Muscle layer of duodenum (tissue), 2 donors: Measurements from ENCODE around the gene APBB2.
A peak's percentile ranks its signal among the peaks of the same experiment; 100 is the strongest.
"Not testable (repeated sequence)": the region's sequence is repeated elsewhere in the genome, so short reads cannot be mapped to it uniquely, and the experiment has no call there.

Source experiments
- H3K27ac ChIP-seq: one replicate; pipeline ENCODE4 v1.7.0; 2013; ENCODE audit warnings: mild to moderate bottlenecking, low read length
- H3K27me3 ChIP-seq: one replicate; pipeline ENCODE4 v1.7.0; 2013; ENCODE audit warnings: low read depth, mild to moderate bottlenecking, control low read depth, low read length
- H3K36me3 ChIP-seq, 2 donors: one replicate each; pipeline ENCODE4 v1.7.0; 2013; ENCODE audit warnings: low read length in 2 of 2, control low read depth in 1 of 2, mild to moderate bottlenecking in 1 of 2; ENCODE audit not compliant: insufficient read depth in 2 of 2, control insufficient read depth in 1 of 2
- H3K4me1 ChIP-seq, 2 donors: one replicate each; pipeline ENCODE4 v1.7.0; 2013; ENCODE audit warnings: low read length in 2 of 2, mild to moderate bottlenecking in 2 of 2, control low read depth in 1 of 2, moderate library complexity in 1 of 2; ENCODE audit not compliant: insufficient read depth in 2 of 2, control insufficient read depth in 1 of 2
- H3K4me3 ChIP-seq, 2 donors: one replicate each; pipeline ENCODE4 v1.7.0; 2013; ENCODE audit warnings: low read length in 2 of 2, low read depth in 1 of 2, mild to moderate bottlenecking in 1 of 2
- H3K9me3 ChIP-seq, 2 donors: one replicate each; pipeline ENCODE4 v1.7.0; 2013; ENCODE audit warnings: low read length in 2 of 2, control low read depth in 1 of 2, mild to moderate bottlenecking in 1 of 2; ENCODE audit not compliant: control insufficient read depth in 1 of 2
- donor health status: healthy.

Gene APBB2

GRCh38 chr4:40908702-40909362 is 305.5 kb downstream of the APBB2 start:
- no peaks in the 10 kb centered on the region for H3K4me1 ChIP-seq
- H3K27me3 ChIP-seq = no peaks in the 10 kb centered on the region
- no peaks in the 10 kb centered on the region for H3K9me3 ChIP-seq
- no peak overlapping the region for H3K27ac ChIP-seq
- H3K36me3 ChIP-seq = no peaks in the 10 kb centered on the region
- H3K4me3 ChIP-seq = no peak overlapping the region

GRCh38 chr4:40908297-40908696 is 306.0 kb downstream of the APBB2 start:
- no peaks in the 10 kb centered on the region for H3K4me1 ChIP-seq
- no peaks in the 10 kb centered on the region for H3K9me3 ChIP-seq
- H3K4me3 ChIP-seq = no peak overlapping the region
- H3K36me3 ChIP-seq = no peaks in the 10 kb centered on the region
- H3K27ac ChIP-seq = no peak overlapping the region
- no peaks in the 10 kb centered on the region for H3K27me3 ChIP-seq

GRCh38 chr4:40905414-40905813 is 308.9 kb downstream of the APBB2 start:
- H3K4me3 ChIP-seq = no peak overlapping the region
- H3K27ac ChIP-seq = no peak overlapping the region
- no peaks in the 10 kb centered on the region for H3K9me3 ChIP-seq
- no peaks in the 10 kb centered on the region for H3K4me1 ChIP-seq
- H3K36me3 ChIP-seq = no peaks in the 10 kb centered on the region
- no peaks in the 10 kb centered on the region for H3K27me3 ChIP-seq

GRCh38 chr4:40900531-40900930 is 313.8 kb downstream of the APBB2 start:
- not testable (repeated sequence) for H3K4me1 ChIP-seq, H3K27me3 ChIP-seq, H3K36me3 ChIP-seq, H3K27ac ChIP-seq, H3K9me3 ChIP-seq, H3K4me3 ChIP-seq

- peak overlapping the region in 1 of 2 donors; percentile 34 for H3K4me3 ChIP-seq
- no peak overlapping the region for H3K27ac ChIP-seq
- no peaks in the 10 kb centered on the region for H3K4me1 ChIP-seq
- H3K36me3 ChIP-seq = peaks cover 6 to 8% of the 10 kb centered on the region in 2 donors
- no peaks in the 10 kb centered on the region for H3K9me3 ChIP-seq
- no peaks in the 10 kb centered on the region for H3K27me3 ChIP-seq
Observed at GRCh38 chr4:40897557-40898203, 316.7 kb downstream of the APBB2 start.

GRCh38 chr4:40890764-40891163 is 323.6 kb downstream of the APBB2 start:
- Histone ChIP-seq H3K4me3 (no peak overlapping the region), H3K4me1 (no peaks in the 10 kb centered on the region), H3K27ac (no peak overlapping the region), H3K9me3 (no peaks in the 10 kb centered on the region), H3K36me3 (peaks cover 17 to 25% of the 10 kb centered on the region in 2 donors), H3K27me3 (no peaks in the 10 kb centered on the region)

GRCh38 chr4:40890199-40890598 is 324.1 kb downstream of the APBB2 start:
- Histone ChIP-seq H3K36me3 (peaks cover 17 to 25% of the 10 kb centered on the region in 2 donors), H3K9me3 (no peaks in the 10 kb centered on the region), H3K27me3 (no peaks in the 10 kb centered on the region), H3K4me1 (no peaks in the 10 kb centered on the region), H3K4me3 (no peak overlapping the region), H3K27ac (no peak overlapping the region)

- H3K9me3 ChIP-seq = no peaks in the 10 kb centered on the region
- no peak overlapping the region for H3K27ac ChIP-seq
- H3K27me3 ChIP-seq = no peaks in the 10 kb centered on the region
- H3K36me3 ChIP-seq = peaks cover 17 to 25% of the 10 kb centered on the region in 2 donors
- no peaks in the 10 kb centered on the region for H3K4me1 ChIP-seq
- H3K4me3 ChIP-seq = no peak overlapping the region
Observed at GRCh38 chr4:40888933-40889332, 325.4 kb downstream of the APBB2 start.

GRCh38 chr4:40887764-40888131 is 326.6 kb downstream of the APBB2 start:
- no peak overlapping the region for H3K4me3 ChIP-seq
- H3K9me3 ChIP-seq = no peaks in the 10 kb centered on the region
- no peaks in the 10 kb centered on the region for H3K4me1 ChIP-seq
- no peaks in the 10 kb centered on the region for H3K27me3 ChIP-seq
- H3K27ac ChIP-seq = no peak overlapping the region
- H3K36me3 ChIP-seq = peaks cover 10 to 23% of the 10 kb centered on the region in 2 donors

- Histone ChIP-seq H3K36me3 (peaks cover 8 to 26% of the 10 kb centered on the region in 2 donors), H3K27ac (no peak overlapping the region), H3K4me1 (no peaks in the 10 kb centered on the region), H3K4me3 (no peak overlapping the region), H3K27me3 (no peaks in the 10 kb centered on the region), H3K9me3 (no peaks in the 10 kb centered on the region)
Observed at GRCh38 chr4:40886931-40887763, 327.2 kb downstream of the APBB2 start.

GRCh38 chr4:40881851-40882250 is 332.5 kb downstream of the APBB2 start:
- H3K4me3 ChIP-seq = no peak overlapping the region
- H3K36me3 ChIP-seq = peaks cover 0 to 20% of the 10 kb centered on the region in 2 donors
- H3K27me3 ChIP-seq = no peaks in the 10 kb centered on the region
- no peaks in the 10 kb centered on the region for H3K9me3 ChIP-seq
- no peaks in the 10 kb centered on the region for H3K4me1 ChIP-seq
- no peak overlapping the region for H3K27ac ChIP-seq
